OCI-LY7 (cell line): Measurements from ENCODE around the gene CFAP70. TPM values are rescaled to one million over a fixed set of nuclear protein-coding genes. Genes with fewer than 3 reads are reported as not detected.

Experiments
- BruUV-seq: library from RNA; stranded (reverse); fragments of 400-500 nt; replicated peaks from 2 replicates; lab custom pipeline; 2021; lab: Mats Ljungman, UMichigan
- CTCF ChIA-PET: fragments of 300-600 bp; sonication (Branson Sonifier 250); formaldehyde crosslinking; loops from one replicate; lab custom pipeline; 2022; ENCODE audit warnings: antibody characterized with exemption; ENCODE audit not compliant: unreplicated experiment; lab: Charles Lee
- POLR2A ChIA-PET: fragments of 300-600 bp; sonication (Branson Sonifier 250); formaldehyde crosslinking; loops from one replicate; lab custom pipeline; 2022; ENCODE audit warnings: antibody characterized with exemption; lab: Charles Lee
- DNase-seq: peaks from one replicate; pipeline ENCODE4 v3.0.0-alpha.2; 2015; ENCODE audit warnings: low spot score
- H2AFZ ChIP-seq: fragments of 200-600 bp; sonication (generic), shearing (Covaris generic); 2 replicates; pipeline ENCODE4 v1.6.1; 2014; ENCODE audit warnings: mild to moderate bottlenecking, antibody characterized with exemption, low read length, moderate library complexity
- H3K27ac ChIP-seq: fragments of 200-600 bp; sonication (generic); 2 replicates; pipeline ENCODE4 v1.5.1; 2014; ENCODE audit warnings: mixed run types, low read depth, mild to moderate bottlenecking, moderate library complexity, low read length, inconsistent platforms; ENCODE audit not compliant: poor library complexity, severe bottlenecking
- H3K36me3 ChIP-seq: fragments of 200-600 bp; sonication (generic); 2 replicates; pipeline ENCODE4 v1.6.1; 2014; ENCODE audit warnings: mild to moderate bottlenecking, antibody characterized with exemption, low read length, moderate library complexity, mixed read lengths; ENCODE audit not compliant: insufficient read depth
- H3K4me1 ChIP-seq: fragments of 200-600 bp; sonication (generic); 2 replicates; pipeline ENCODE4 v1.5.1; 2014; ENCODE audit warnings: mild to moderate bottlenecking, low read length; ENCODE audit not compliant: insufficient read depth, poor library complexity, severe bottlenecking
- H3K4me2 ChIP-seq: fragments of 200-600 bp; sonication (generic); 2 replicates; pipeline ENCODE4 v1.6.1; 2014; ENCODE audit warnings: mild to moderate bottlenecking, low read length
- H3K4me3 ChIP-seq: fragments of 200-600 bp; sonication (generic); 2 replicates; pipeline ENCODE4 v1.5.1; 2014; ENCODE audit warnings: mild to moderate bottlenecking, low read depth, low read length; ENCODE audit not compliant: poor library complexity, severe bottlenecking
- H3K79me2 ChIP-seq: fragments of 200-600 bp; sonication (generic); 2 replicates; pipeline ENCODE4 v1.6.1; 2016; ENCODE audit warnings: low read depth, mild to moderate bottlenecking, low read length, moderate library complexity, mixed read lengths; ENCODE audit not compliant: insufficient read depth
- H3K9me2 ChIP-seq: fragments of 200-600 bp; sonication (generic); 2 replicates; pipeline ENCODE4 v1.6.1; 2016; ENCODE audit warnings: mild to moderate bottlenecking, low read length, mixed read lengths; ENCODE audit not compliant: insufficient read depth
- H3K9me3 ChIP-seq: fragments of 200-600 bp; sonication (generic); 2 replicates; pipeline ENCODE4 v1.6.1; 2014; ENCODE audit warnings: mild to moderate bottlenecking, mixed run types, low read length, mixed read lengths
- H4K20me1 ChIP-seq: fragments of 200-600 bp; sonication (generic); 2 replicates; pipeline ENCODE4 v1.6.1; 2014; ENCODE audit warnings: mild to moderate bottlenecking, antibody characterized with exemption, low read length, moderate library complexity, mixed read lengths; ENCODE audit not compliant: insufficient read depth
- CTCF ChIP-seq: fragments of 200-600 bp; sonication (generic); conservative IDR thresholded peaks from 2 replicates; pipeline ENCODE4 v1.5.1; 2014; ENCODE audit warnings: mild to moderate bottlenecking, antibody characterized with exemption, low read length, moderate library complexity, mixed read lengths
- EZH2phosphoT487 ChIP-seq: fragments of 200-600 bp; sonication (generic); IDR thresholded peaks from 2 replicates; pipeline ENCODE4 v1.6.1; 2018; ENCODE audit warnings: low read depth, borderline replicate concordance, mild to moderate bottlenecking, mixed run types, antibody characterized with exemption, low read length, moderate library complexity, mixed read lengths
- intact Hi-C: fragments of 100-400 bp; cut with micrococcal nuclease; formaldehyde crosslinking; loops from one replicate; pipeline ENCODE4 v1.10.0; 2022; ENCODE audit not compliant: unreplicated experiment
- total RNA-seq, 2 experiments: library from RNA; depleted of rRNA in 1 of 2; stranded (reverse); fragments of >200 nt in 1 of 2; shearing (Covaris generic) in 1 of 2; gene quantifications; 2 replicates each; pipeline ENCODE4 v1.2.3, GENCODE V29; 2014 to 2022

The CFAP70 gene
- total RNA-seq, 2 experiments from 2014 or later = 1.1 to 1.9 TPM

- peak overlapping the region; percentile 91 for H3K27ac ChIP-seq
- BruUV-seq = no TSS peak
- no peaks in the 10 kb centered on the region for H3K9me2 ChIP-seq
- H3K4me3 ChIP-seq = peak overlapping the region; percentile 94
- no peak overlapping the region for H2AFZ ChIP-seq
- peaks cover 29% of the 10 kb centered on the region; the same call in 1 of the 2 replicates for H4K20me1 ChIP-seq
- no peak for TF ChIP-seq EZH2phosphoT487
- H3K4me2 ChIP-seq = peak overlapping the region; percentile 98
- peaks cover 89% of the 10 kb centered on the region for H3K36me3 ChIP-seq
- DNase-seq = peak; percentile 72
- ChIA-PET CTCF (interaction anchor here (0.6 kb wide), 1 partner anchor 913 kb away, joined by 5 read pairs; no protein-coding TSS in a partner anchor), POLR2A (interaction anchor here (0.5 to 1.1 kb wide), 8 partner anchors 8 to 383 kb away, joined by 3 to 8 read pairs (median 3); partner anchors contain the start of gene MRPS16)
- H3K9me3 ChIP-seq = no peaks in the 10 kb centered on the region
- peaks cover 77% of the 10 kb centered on the region for H3K79me2 ChIP-seq
- intact Hi-C loops = loop anchor here (5.0 kb wide), 2 partner anchors 78 to 148 kb away; partner anchors contain the start of genes ECD, FAM149B1 and P4HA1
- H3K4me1 ChIP-seq = peaks cover 42% of the 10 kb centered on the region
Measured at GRCh38 chr10:73244866-73245477, 113.7 kb downstream of the CFAP70 start.

- H3K36me3 ChIP-seq = peaks cover 95% of the 10 kb centered on the region
- BruUV-seq = no TSS peak
- H3K9me2 ChIP-seq = no peaks in the 10 kb centered on the region
- TF ChIP-seq EZH2phosphoT487 = no peak
- no peak for TF ChIP-seq CTCF
- H2AFZ ChIP-seq = no peak overlapping the region
- no peaks in the 10 kb centered on the region for H3K9me3 ChIP-seq
- DNase-seq = no peak
- H3K79me2 ChIP-seq = peaks cover 35% of the 10 kb centered on the region
- CTCF ChIA-PET = interaction anchor here (0.6 to 2.0 kb wide), 2 partner anchors 8 to 13 kb away, joined by 3 to 5 read pairs; partner anchors contain the start of gene MRPS16
- no peak overlapping the region for H3K4me2 ChIP-seq
- POLR2A ChIA-PET = no interaction called here
- peaks cover 17% of the 10 kb centered on the region for H3K4me1 ChIP-seq
- H3K4me3 ChIP-seq = no peak overlapping the region
- H4K20me1 ChIP-seq = peaks cover 17% of the 10 kb centered on the region; the same call in 1 of the 2 replicates
- no peak overlapping the region for H3K27ac ChIP-seq
- intact Hi-C loops = no loop called here
Measured at GRCh38 chr10:73239908-73240307, 118.8 kb downstream of the CFAP70 start.

- TF ChIP-seq CTCF (no peak), EZH2phosphoT487 (no peak)
- DNase-seq = no peak
- H2AFZ ChIP-seq = no peak overlapping the region
- H3K36me3 ChIP-seq = peaks cover 95% of the 10 kb centered on the region
- peaks cover 9% of the 10 kb centered on the region for H3K4me1 ChIP-seq
- intact Hi-C loops = no loop called here
- H3K9me3 ChIP-seq = no peaks in the 10 kb centered on the region
- peaks cover 27% of the 10 kb centered on the region for H3K79me2 ChIP-seq
- H3K4me3 ChIP-seq = no peak overlapping the region
- POLR2A ChIA-PET = no interaction called here
- H3K9me2 ChIP-seq = no peaks in the 10 kb centered on the region
- BruUV-seq = no TSS peak
- CTCF ChIA-PET = no interaction called here
- H3K4me2 ChIP-seq = no peak overlapping the region
- H4K20me1 ChIP-seq = peaks cover 9% of the 10 kb centered on the region; the same call in 1 of the 2 replicates
- H3K27ac ChIP-seq = no peak overlapping the region
Measured at GRCh38 chr10:73238990-73239566, 119.6 kb downstream of the CFAP70 start.
